ENCODE results near the gene GPR82.

DNA sequence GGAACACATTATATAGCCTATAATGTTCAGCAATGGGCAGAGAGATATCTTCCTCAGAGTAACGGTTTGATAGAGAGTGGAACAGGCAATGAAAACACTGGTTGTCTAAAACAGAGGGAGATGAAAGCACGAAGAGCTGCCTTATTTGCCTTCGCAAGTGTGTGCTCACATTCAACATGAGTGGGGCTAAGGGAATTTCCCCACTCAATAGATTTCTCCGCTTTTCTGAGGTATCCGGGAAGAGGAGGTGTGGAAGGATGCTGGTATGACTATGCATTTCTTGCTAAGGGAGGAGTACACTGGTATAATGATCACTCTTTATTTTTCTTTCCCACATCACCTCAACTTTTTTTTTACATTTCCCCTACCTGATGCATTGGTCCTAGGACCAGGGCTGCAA, 7.8 kb upstream of the GPR82 start:
- no peak for TF ChIP-seq CTCF (IDR thresholded peaks at IDR 0.05)
- TF ChIP-seq POLR2A (IDR thresholded peaks at IDR 0.05), result no peak
